ENCODE measurements around the gene PRDM16. TPM values are rescaled to one million over a fixed set of nuclear protein-coding genes. Genes with fewer than 3 reads are reported as not detected.

Gene PRDM16
- total and polyA plus RNA-seq, 2 of the 13 experiments (the other 11 are each of a cell fraction or from before 2014, with no cell fraction given) = 0.15 to 0.81 TPM

GRCh38 chr1:3113741-3114056 is 44.7 kb downstream of the PRDM16 start (continued):
- no peak for TF ChIP-seq SOX6 (IDR thresholded peaks at IDR 0.05)
- no peak for TF ChIP-seq SOX6 (CRISPR knock-in tag; IDR thresholded peaks at IDR 0.05)
- no peak for TF ChIP-seq ZFP41 (CRISPR knock-in tag; IDR thresholded peaks at IDR 0.05; ENCODE audit: borderline replicate concordance)
- no peak for TF ChIP-seq ZNF44 (CRISPR knock-in tag; IDR thresholded peaks at IDR 0.05)
- no peak for TF ChIP-seq ZNF260 (CRISPR knock-in tag; IDR thresholded peaks at IDR 0.05; ENCODE audit: borderline replicate concordance, low read depth)
- TF ChIP-seq ZNF121 (CRISPR knock-in tag; IDR thresholded peaks at IDR 0.05) = no peak
- TF ChIP-seq ZNF513 (CRISPR knock-in tag; conservative IDR thresholded peaks at IDR 0.05) = no peak
- TF ChIP-seq ZNF784 (CRISPR knock-in tag; IDR thresholded peaks at IDR 0.05; ENCODE audit: borderline replicate concordance) = no peak

- in situ Hi-C loops (cut with HindIII; ENCODE audit: extremely low pct_ligation_motif_present, low pct_unique_long_range_greater_than_20kb) (no loop called here), intact Hi-C loops (cut with micrococcal nuclease; ENCODE audit: unreplicated experiment) (loop anchor here (10.0 kb wide), 1 partner anchor 61 kb away; no protein-coding TSS in a partner anchor)
- no peak for FAIRE-seq
- no TSS peak for BruUV-seq (replicated peaks)
- no peak for DNase-seq (ENCODE audit: low spot score)
- peaks cover 43% of the 10 kb centered on the region for H3K4me1 ChIP-seq (ENCODE audit: insufficient read depth, low read length)
- no peaks in the 10 kb centered on the region for H3K9me3 ChIP-seq (ENCODE audit: low read length)
- H3K27me3 ChIP-seq (ENCODE audit: control insufficient read depth in 1 of 2, insufficient read depth in 2 of 2, low read length in 2 of 2) = no peaks in the 10 kb centered on the region; a peak in 2 of 5 replicates
- no peaks in the 10 kb centered on the region for H3K36me3 ChIP-seq (replicated peaks in 1 of 2; ENCODE audit: control insufficient read depth in 1 of 2, insufficient read depth in 2 of 2, low read length in 2 of 2)
- H4K20me1 ChIP-seq (ENCODE audit: insufficient read depth, low read length) = no peaks in the 10 kb centered on the region
- CTCF ChIA-PET (ENCODE audit: low intra/inter-chr PET ratio, low total read pairs) = no interaction called here
- no peak overlapping the region for H3K9ac ChIP-seq (ENCODE audit: insufficient read depth, low read depth, low read length)
- H2AFZ ChIP-seq (ENCODE audit: low read length) = no peak overlapping the region
- ATAC-seq = no peak
- peak overlapping the region; percentile 55 for H3K4me2 ChIP-seq (ENCODE audit: low read depth, low read length)
- no peaks in the 10 kb centered on the region for H3K79me2 ChIP-seq (ENCODE audit: insufficient read depth, low read length)
- POLR2A ChIA-PET = no interaction called here
- H3K4me3 ChIP-seq (replicated peaks in 1 of 3; ENCODE audit: insufficient read depth in 1 of 3, low read depth in 2 of 3, low read length in 3 of 3) = peak overlapping the region in 1 of 3 experiments; percentile 34; a peak in 1 of 6 replicates
- H3K27ac ChIP-seq (ENCODE audit: extremely low read length, insufficient read depth, low read length) = no peak overlapping the region
- WGBS (ENCODE audit: low lambda C conversion rate) = 83% methylated on average over 49 of the region's 49 CpGs
- TF ChIP-seq SAFB2 (CRISPR knock-in tag; IDR thresholded peaks at IDR 0.05; ENCODE audit: borderline replicate concordance, low read depth) (no peak), NRL (CRISPR knock-in tag; IDR thresholded peaks at IDR 0.05; ENCODE audit: borderline replicate concordance) (no peak), NCOA1 (CRISPR knock-in tag; IDR thresholded peaks at IDR 0.05) (no peak), GABPA (IDR thresholded peaks at IDR 0.05; ENCODE audit: low read depth, low read length) (peak; percentile 12; the same call in 1 of the 2 replicates), GABPA (CRISPR knock-in tag; IDR thresholded peaks at IDR 0.05; ENCODE audit: low read depth) (no peak), WIZ (CRISPR knock-in tag; IDR thresholded peaks at IDR 0.05) (no peak), RFX1 (IDR thresholded peaks at IDR 0.05) (no peak), ZHX1 (CRISPR knock-in tag; IDR thresholded peaks at IDR 0.05; ENCODE audit: low read depth) (peak; percentile 23; the same call in 1 of the 2 replicates), GATAD2A (CRISPR knock-in tag; IDR thresholded peaks at IDR 0.05) (no peak), SMC3 (IDR thresholded peaks at IDR 0.05; ENCODE audit: low read length) (no peak), ZNF354B (CRISPR knock-in tag; IDR thresholded peaks at IDR 0.05) (no peak), SUZ12 (IDR thresholded peaks at IDR 0.05; ENCODE audit: low read depth, low read length) (no peak)
Observed at GRCh38 chr1:3114131-3114744, 45.2 kb downstream of the PRDM16 start.
